ENCODE data around the gene MUC22. TPM values are rescaled to one million over a fixed set of nuclear protein-coding genes. Genes with fewer than 3 reads are reported as not detected.
"Not testable (repeated sequence)": the region's sequence is repeated elsewhere in the genome, so short reads cannot be mapped to it uniquely, and the experiment has no call there.

MUC22 gene
- total RNA-seq: not detected
- long read RNA-seq: 0 reads

DNA sequence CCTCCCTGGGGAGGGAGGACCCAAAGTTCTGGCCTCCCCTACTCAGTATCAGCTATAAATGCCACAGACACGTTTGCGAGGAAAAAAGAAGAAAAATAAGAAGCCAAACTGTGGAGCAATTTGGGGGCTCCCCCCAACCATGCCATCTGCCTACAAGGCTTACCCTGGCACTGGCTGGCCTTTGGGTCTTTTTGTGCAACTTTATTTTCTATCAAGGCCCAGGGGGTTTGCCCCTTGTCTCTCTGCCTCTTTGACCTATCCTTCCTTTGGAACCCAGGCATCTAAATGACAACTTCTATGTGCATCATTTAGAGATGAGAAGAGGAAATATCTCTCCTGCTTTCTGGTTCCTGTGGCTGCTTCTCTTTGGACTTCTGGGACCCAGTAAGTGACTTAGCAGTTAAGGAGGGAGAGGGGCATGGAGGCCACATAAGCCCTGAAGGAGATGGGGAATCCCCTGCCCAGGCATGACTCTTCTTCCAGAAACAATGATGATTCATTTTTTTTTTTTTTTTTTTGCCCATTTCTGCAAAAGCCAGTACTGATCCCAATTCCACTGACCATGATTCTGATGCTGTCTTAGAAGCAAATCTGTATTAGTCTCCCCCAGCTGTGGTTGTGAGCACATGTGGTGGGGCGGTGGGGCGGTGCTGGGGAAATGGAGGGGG lies at the start of gene MUC22:
Gene MUC22 (plus strand): TSS at position 82 of the 668 bp plus-strand sequence. CDS start 233 bp downstream, at position 315.
- intact Hi-C loops (cut with DNase I): no loop called here
- DNase-seq (ENCODE audit: low spot score): no peak

DNA sequence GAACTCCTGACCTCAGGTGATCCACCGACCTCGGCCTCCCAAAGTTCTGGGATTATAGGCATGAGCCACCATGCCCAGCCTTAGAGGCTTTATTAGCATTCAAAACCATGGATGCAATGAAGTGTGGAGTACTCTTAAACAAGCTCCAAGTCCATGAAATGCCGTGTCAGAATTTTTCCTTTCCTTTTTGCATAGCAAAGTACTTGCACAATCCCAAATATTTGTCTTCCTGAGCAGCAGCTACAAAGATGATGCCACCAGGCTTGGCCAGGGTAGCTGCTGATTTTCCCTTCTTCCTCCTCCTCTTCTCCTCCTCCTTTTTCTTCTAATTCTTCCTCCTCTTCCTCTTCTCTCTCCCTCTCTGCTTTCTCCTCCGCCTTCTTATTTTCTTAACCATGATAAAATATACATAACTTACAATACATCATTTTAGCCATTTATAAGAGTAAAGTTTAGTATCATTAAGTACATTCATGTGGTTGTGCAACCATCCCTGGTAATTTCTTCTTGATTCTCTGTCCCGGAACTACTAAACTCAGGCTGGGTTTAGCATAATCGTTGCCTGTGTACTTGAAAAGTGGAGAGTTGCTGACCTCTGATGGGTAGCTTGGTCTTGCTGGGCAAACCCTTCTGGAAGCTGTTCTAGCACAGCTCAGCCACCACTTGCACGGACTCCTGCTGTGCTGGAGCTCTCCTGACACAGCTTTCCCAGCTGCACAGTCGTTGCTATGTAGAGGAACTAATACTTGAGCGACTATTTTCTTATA lies 49.2 kb upstream of the MUC22 start:
- intact Hi-C loops (cut with DNase I): no loop called here
- no peak for DNase-seq (ENCODE audit: low spot score)

DNA sequence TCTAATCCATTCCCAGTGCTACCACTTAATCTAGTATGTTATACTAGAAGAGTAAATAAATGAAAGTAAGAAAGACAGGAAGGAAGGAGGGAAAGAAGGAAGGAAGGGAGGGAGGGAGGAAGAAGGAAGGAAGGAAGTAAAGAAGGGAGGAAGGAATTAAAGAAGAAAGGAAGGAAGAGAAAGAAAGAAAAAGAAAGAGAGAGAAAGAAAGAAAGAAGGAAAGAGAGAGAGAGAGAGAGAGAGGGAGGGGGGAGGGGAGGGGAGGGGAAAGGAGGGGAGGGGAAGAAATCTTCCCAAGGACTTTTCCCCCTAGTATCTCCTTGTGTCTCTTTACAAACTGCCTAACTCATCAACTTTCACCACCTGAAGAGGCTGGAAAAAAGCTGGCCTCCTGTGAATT lies 47.6 kb upstream of the MUC22 start:
- intact Hi-C loops (cut with DNase I): no loop called here
- DNase-seq (ENCODE audit: low spot score): no peak

DNA sequence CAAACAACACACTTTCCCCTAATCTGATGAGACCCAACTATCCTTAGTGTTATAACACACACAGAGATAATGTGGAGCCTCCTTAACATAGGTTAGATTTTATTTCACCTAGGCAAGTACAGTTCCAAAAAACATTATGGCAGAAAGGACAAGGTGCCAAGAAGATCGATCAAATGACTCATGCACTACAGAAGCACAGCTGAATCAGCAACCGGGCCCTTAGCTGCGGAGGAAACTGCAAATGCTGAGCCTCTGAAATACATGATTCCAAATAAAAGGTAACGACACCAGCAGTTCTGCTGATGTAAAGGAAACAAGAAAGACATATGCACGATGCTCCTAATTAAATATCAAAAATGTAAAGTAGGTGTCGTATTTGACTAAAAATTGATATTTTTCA lies 46.6 kb upstream of the MUC22 start:
- intact Hi-C loops (cut with DNase I): no loop called here
- DNase-seq (ENCODE audit: low spot score): no peak

DNA sequence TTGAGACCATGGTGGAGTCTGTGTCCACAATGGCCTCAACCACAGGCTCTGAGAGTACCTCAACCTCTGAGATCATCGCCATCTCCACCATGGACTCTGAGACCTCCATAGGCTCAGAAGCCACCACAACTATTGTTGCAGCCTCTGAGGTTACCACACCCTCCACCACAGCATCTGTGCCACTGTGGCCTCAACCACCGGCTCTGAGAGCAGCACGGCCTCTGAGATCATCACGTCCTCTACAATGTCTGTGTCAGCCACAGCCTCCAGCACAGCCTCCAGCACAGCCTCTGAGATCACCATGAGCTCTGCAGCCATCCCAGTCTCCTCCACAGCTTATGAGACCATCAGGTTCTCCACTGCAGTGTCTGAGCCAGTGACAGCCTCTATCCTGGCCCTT lies 46.2 kb upstream of the MUC22 start:
- DNase-seq (ENCODE audit: low spot score): no peak
- intact Hi-C loops (cut with DNase I): no loop called here

DNA sequence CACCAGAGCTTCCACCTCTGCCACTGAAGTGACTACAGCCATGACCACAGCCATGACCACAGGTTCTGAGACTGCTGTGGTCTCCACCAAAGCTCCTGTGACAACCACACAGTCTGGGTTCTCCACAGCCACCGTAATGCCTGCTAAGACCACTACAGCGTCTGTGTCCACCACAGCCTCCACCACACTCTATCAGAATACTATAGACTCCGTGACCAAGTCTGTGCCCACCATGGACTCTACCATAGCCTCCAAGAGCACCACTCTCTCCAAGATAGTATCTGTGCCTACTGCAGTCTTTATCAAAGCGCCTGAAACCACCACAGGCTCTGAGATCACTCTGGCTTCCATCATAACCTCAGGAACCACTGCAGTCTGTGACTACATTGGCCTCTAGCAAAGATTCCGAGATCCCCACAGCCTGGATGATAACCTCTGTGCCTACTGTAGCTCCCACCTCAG lies 45.1 kb upstream of the MUC22 start:
- no peak for DNase-seq (ENCODE audit: low spot score)
- intact Hi-C loops (cut with DNase I): no loop called here

DNA sequence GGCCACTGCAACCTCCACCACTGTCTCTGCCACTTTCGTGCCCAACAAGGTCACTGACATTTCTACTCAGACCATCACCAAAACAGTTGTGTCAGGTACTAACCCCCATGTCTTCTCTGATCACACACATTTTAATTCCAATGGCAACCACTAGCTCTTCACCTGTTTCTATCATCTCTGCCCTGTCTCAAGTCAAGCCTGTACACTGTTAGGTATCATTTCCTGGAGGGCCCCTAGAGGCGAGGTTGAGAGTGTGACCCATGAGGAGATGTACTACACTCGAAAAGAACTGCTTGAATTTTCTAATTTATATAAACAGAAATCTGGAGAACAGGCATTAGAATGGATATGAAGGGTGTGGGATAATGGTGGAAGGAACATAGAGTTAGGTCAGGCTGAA lies 44.1 kb upstream of the MUC22 start:
- intact Hi-C loops (cut with DNase I): no loop called here
- no peak for DNase-seq (ENCODE audit: low spot score)

DNA sequence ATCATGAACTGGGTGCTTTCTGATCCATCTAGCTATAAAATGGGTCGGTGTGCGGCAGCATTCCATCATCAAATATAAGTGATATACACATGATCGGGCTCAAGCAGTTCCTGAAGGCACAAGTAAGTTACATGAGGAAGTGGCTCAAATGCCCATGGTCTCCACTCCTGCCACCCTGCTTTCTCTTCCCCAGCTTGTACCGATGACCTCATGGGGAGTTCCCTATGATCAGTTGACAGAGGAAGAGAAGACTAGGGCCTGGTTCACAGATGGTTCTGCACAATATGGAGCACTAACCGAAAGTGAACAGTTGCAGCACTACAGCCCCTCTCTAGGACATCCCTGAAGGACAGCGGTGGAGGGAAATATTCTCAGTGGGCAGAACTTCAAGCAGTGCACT lies 41.1 kb upstream of the MUC22 start:
- DNase-seq (ENCODE audit: low spot score); intact Hi-C loops (cut with DNase I): not testable (repeated sequence)

DNA sequence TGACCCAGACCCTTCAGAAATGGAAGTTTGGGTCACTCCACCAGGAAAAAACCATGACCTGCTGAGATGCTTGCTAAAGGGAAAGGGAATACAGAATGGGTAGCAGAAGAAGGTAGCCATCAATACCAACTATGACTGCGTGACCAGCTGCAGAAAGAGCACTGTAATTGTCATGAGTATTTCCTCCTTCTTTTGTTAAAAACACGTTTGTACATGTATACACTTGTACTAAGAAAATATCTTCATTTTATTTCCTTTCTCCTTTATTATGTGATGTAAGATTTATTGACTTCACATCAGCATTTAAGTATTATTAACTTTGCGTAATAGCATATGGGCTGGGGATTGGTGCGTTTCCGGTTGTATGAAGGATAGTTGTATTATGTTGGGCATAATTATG lies 39.3 kb upstream of the MUC22 start:
- intact Hi-C loops (cut with DNase I): no loop called here
- no peak for DNase-seq (ENCODE audit: low spot score)

DNA sequence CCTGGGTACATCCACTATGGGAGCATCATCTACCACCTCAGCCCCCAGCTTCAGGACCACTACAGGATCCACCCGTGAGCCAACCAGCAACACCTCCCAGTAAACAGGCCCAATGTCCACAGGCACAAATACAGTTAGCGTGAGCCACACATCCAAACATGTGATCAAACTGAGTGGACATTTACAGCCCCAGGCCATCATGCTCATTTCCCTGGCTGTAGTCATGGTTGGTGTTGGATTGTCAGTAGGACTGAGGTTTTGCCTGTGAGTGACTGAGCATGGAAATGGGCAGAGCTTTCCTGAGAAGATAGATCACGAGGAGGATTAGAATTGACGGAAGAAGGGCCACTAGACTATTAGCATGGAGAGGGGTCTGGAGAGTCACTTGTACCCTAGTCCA lies 37.5 kb upstream of the MUC22 start:
- intact Hi-C loops (cut with DNase I): no loop called here
- DNase-seq (ENCODE audit: low spot score): no peak

DNA sequence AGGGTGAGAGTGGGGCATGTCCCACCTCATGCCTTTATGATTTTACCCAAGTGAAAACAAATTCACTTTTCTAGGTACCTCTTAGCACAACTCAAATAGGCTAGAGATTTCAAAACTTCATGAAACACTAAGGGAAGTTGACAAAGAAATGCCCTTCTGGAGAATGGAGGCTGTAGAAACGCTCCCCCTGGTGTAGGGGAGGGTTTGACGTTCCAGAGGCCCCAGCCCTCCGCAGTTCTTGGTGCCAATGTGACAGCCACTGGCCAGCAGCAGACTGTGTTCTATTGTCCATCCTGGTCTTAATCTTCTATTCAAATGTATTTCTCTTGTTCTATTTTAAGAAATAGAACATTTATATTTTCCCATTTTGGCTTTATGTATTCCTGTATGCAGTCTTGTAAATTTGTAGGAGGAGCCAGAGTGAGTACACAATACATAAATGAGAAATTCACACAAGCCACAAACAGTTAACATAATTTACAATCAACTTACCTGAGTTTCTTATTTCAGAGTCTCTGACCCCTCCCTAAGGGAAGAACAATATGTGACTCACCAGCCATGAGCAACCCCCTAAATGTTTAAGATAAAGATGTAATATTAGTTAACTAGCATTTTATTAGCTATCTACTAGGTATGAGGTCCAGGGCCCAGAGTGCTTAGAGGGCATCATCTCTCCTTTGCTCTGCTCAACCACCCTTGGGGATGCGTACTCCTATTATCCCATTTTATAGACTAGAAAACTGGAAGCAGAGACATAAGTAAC lies 35.6 kb upstream of the MUC22 start:
- intact Hi-C loops (cut with DNase I): no loop called here
- no peak for DNase-seq (ENCODE audit: low spot score)

DNA sequence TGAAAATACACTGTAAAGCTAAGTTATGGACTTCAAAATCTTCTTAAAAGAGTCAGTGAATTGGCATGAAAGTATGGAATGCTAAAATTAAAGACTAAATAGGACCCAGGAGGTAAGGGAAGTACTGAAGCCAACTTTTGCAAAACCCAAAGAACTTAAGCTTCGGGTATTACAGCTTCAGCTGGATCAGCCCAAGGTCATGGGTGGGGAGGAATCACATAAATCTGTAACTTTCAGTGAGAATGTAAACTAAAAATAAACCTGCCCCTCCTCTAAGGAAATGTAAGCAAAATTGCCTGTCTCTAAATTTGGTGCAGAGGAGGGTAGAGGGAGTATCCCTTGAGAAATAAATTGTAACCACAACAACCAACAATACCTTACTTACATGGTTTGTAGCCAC lies 31.1 kb upstream of the MUC22 start:
- DNase-seq (ENCODE audit: low spot score): no peak
- intact Hi-C loops (cut with DNase I): no loop called here

DNA sequence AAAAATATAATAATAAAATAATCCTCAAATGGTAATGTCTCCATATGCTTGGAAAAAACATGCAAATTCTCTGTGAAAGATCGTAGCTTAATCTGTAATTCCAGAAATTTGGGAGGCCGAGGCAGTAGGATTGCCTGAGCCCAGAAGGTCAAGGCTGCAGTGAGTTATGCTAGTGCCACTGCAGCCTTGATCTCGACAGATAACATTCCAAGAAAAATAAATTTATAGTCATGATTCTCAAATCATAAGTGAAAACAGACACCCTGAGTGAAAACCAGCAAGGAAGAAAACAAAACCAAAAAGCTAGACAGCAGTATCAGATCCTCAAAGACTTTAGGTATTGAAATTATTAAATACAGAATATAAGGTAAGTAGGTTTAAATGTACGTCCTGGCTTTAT lies 30.6 kb upstream of the MUC22 start:
- intact Hi-C loops (cut with DNase I): no loop called here
- DNase-seq (ENCODE audit: low spot score): no peak

DNA sequence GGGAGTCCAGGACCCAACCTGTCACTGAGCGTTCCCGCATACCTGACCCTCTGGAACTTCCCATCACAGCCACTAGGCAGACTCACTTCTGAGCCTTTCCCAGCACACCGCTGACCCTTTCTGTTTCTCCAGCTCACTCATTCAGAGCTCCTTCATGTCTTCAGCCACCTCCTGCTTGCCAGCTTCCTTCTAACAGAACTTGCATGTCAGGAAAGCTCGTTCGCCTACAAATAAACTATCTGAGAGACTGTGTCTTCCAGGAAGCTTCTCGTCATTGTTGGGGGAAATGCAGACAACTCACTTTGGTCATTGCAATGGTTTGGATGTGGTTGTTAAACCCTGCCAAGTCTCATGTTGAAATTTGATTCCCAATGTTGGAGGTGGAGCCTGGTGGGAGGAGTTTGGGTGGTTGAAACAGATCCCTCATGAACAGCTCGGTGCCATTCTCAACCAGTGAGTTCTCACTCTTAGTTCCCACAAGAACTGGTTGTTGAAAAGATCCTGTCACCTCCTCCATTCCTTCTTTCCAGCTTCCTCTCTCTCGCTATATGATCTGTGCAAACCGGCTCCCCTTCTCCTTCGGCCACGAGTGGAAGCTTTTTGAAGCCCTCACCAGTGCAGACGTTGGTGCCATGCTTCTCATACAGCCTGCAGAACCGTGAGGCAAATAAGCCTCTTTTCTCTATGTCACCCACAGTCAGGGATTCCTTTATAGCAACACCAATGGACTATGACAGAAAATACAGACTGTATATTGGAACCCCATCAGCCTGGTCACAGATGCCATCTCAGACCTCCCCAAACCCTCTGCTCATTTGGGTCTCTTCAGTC lies 28.1 kb upstream of the MUC22 start:
- no peak for DNase-seq (ENCODE audit: low spot score)
- intact Hi-C loops (cut with DNase I): no loop called here

DNA sequence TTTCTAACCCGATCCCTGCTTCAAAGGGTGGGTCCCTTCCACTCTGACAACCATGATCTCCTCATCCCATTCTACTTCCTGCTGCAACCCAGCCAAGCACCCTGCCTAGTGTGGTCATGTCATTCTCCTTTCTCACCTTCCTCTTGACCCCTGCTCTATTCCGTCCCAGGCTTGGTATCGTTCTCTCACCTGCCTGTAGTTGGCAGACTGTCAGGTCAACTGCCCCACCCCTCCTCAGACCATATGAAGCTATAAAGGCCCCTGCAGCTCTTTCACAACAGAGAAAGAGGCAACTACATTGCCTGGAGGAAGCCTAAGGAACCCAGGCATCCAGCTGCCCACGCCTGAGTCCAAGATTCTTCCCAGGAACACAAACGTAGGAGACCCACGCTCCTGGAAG lies 26.8 kb upstream of the MUC22 start, which contains the start of gene MUC21:
Gene MUC21 (plus strand): TSS at position 280 of the 400 bp plus-strand sequence. CDS start 241 bp downstream, outside the sequence.
- intact Hi-C loops (cut with DNase I): no loop called here
- no peak for DNase-seq (ENCODE audit: low spot score)

DNA sequence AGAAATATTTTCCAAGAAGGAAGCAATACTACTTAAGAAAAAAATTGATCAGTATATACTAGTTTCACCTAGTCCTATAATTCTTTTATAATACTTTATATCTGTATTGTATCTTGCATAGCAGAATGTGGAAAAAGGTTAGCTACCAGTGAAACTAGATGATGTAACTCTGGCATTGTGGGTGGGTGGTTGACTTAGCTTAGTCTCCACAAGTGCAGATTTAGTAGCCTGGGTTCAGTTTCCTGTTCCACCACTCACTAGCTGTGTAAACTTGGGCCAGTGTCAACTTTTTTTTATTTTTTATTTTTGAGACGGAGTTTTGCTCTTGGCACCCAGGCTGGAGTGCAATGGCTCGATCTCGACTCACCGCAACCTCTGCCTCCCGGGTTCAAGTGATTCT lies 24.8 kb upstream of the MUC22 start:
- intact Hi-C loops (cut with DNase I): no loop called here

DNA sequence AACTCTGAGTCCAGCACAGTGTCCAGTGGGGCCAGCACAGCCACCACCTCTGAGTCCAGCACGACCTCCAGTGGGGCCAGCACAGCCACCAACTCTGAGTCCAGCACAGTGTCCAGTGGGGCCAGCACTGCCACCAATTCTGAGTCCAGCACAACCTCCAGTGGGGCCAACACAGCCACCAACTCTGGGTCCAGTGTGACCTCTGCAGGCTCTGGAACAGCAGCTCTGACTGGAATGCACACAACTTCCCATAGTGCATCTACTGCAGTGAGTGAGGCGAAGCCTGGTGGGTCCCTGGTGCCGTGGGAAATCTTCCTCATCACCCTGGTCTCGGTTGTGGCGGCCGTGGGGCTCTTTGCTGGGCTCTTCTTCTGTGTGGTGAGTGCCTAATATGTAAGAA lies 23.0 kb upstream of the MUC22 start:
- intact Hi-C loops (cut with DNase I): no loop called here
- no peak for DNase-seq (ENCODE audit: low spot score)

More for the DNA sequence above, 24.8 kb upstream of the MUC22 start:
- DNase-seq (ENCODE audit: low spot score): no peak

DNA sequence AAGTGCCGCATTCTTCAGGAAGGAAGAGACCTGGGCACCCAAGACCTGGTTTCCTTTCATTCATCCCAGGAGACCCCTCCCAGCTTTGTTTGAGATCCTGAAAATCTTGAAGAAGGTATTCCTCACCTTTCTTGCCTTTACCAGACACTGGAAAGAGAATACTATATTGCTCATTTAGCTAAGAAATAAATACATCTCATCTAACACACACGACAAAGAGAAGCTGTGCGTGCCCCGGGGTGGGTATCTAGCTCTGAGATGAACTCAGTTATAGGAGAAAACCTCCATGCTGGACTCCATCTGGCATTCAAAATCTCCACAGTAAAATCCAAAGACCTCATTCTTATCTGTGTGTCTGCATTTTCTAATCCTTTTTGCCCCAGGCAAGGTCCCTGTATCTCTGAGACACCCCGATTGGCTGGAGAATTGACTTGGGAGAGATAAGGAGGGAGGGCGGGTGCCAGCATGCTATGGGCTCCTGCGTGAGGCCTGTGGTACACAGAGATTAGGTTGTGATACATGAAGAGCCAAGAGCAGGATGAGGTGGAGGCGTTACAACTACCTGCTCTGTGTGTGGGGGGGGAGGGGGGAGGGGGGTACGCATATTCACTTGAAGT lies 22.0 kb upstream of the MUC22 start:
- intact Hi-C loops (cut with DNase I): no loop called here
- no peak for DNase-seq (ENCODE audit: low spot score)

DNA sequence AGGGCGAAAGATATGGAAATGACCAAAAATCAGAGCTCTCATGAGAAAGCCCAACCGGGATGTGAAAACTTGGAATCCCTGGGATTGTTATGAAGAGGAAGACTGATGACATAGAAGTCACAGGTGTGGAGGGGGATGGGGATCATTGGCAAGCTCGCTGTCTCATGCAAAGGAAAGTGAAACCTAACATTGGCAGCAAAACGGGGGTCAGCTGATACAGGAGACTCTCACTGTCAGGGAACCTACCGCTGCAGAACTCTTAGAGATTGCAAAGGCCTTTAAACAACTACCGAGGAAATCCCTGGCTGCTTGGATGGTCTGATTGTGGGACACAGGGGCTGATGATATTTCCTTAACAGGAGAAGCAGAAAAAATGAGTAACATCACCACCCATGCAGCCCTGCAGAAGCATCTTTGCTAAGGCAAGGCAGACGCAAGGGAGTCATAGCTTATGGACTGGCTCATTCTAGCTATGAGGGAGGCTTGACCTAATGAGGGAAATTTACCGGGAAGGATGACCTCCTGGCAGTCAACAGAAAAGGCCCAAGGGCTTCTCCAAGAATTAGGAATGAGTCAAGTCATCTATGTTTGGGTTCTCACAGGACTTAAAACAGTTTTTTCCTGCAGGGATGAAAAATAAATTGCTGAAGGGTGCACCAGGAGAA lies 19.7 kb upstream of the MUC22 start:
- intact Hi-C loops (cut with DNase I): no loop called here

More for the DNA sequence above, 19.7 kb upstream of the MUC22 start:
- DNase-seq (ENCODE audit: low spot score): no peak

Measured in cardiac septum (tissue), 1 donor.